ENCODE results near the gene RNF223. TPM values are rescaled to one million over a fixed set of nuclear protein-coding genes. Genes with fewer than 3 reads are reported as not detected.
"Not testable (repeated sequence)": the region's sequence is repeated elsewhere in the genome, so short reads cannot be mapped to it uniquely, and the experiment has no call there.

RNF223 gene
- total RNA-seq, 2 donors from 2014 or later = not detected

DNA sequence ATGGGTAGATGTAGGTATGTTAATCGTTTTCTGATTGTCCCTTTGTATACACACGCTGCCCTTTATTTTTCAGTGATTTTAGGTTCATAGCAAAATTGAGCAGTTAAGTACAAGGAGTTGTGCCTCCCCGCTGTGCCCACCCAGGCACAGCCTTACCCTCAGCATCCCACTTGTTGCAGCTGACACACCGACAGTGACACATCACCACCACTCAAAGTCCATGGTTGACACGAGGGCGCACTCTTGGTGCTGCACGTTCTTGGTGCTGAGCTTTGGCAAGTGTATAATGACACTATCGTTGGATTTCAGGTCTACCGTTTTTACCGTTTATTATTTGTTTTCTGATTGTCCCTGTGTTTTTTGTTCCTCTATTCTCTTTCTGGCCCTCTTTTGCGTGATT is 26.2 kb upstream of the RNF223 start:
- TF ChIP-seq, protein P1, sequence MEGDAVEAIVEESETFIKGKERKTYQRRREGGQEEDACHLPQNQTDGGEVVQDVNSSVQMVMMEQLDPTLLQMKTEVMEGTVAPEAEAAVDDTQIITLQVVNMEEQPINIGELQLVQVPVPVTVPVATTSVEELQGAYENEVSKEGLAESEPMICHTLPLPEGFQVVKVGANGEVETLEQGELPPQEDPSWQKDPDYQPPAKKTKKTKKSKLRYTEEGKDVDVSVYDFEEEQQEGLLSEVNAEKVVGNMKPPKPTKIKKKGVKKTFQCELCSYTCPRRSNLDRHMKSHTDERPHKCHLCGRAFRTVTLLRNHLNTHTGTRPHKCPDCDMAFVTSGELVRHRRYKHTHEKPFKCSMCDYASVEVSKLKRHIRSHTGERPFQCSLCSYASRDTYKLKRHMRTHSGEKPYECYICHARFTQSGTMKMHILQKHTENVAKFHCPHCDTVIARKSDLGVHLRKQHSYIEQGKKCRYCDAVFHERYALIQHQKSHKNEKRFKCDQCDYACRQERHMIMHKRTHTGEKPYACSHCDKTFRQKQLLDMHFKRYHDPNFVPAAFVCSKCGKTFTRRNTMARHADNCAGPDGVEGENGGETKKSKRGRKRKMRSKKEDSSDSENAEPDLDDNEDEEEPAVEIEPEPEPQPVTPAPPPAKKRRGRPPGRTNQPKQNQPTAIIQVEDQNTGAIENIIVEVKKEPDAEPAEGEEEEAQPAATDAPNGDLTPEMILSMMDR (IDR thresholded peaks at IDR 0.05) = no peak
- no peak for DNase-seq (ENCODE audit: low spot score)

DNA sequence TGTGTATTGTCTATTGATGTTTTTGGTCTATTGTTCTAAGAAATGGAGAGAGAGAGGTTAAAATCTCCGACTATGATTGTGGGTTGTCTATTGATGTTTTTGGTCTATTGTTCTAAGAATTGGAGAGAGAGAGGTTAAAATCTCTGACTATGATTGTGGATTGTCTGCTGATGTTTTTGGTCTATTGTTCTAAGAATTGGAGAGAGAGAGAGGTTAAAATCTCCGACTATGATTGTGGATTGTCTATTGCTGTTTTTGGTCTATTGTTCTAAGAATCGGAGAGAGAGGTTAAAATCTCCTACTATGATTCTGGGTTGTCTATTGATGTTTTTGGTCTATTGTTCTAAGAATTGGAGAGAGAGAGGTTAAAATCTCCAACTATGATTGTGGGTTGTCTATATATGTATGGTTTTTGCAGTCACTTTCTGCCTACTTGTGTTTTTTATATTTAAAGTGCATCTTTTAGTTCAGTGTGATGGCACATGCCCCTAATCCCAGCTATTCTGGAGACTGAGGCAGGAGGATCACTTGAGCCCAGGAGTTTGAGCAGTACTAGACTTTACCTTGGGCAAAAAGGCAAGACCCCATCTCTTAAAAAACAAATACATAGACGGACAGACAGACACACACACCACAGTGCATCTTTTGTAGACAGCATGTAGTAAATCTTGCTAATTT is 25.5 kb upstream of the RNF223 start:
- Histone ChIP-seq H3K36me3 (no peaks in the 10 kb centered on the region), H3K9me3 (no peaks in the 10 kb centered on the region), H3K27me3 (no peaks in the 10 kb centered on the region), H3K4me3 (no peak overlapping the region), H3K4me1 (no peaks in the 10 kb centered on the region), H3K27ac (no peak overlapping the region)
- no peak for DNase-seq (ENCODE audit: low spot score)
- TF ChIP-seq, protein P1 (IDR thresholded peaks at IDR 0.05) = no peak

More for the DNA sequence above, 26.2 kb upstream of the RNF223 start:
- Histone ChIP-seq H3K27me3 (no peaks in the 10 kb centered on the region), H3K27ac (no peak overlapping the region), H3K4me1 (no peaks in the 10 kb centered on the region), H3K36me3 (no peaks in the 10 kb centered on the region), H3K9me3 (no peaks in the 10 kb centered on the region), H3K4me3 (no peak overlapping the region)

DNA sequence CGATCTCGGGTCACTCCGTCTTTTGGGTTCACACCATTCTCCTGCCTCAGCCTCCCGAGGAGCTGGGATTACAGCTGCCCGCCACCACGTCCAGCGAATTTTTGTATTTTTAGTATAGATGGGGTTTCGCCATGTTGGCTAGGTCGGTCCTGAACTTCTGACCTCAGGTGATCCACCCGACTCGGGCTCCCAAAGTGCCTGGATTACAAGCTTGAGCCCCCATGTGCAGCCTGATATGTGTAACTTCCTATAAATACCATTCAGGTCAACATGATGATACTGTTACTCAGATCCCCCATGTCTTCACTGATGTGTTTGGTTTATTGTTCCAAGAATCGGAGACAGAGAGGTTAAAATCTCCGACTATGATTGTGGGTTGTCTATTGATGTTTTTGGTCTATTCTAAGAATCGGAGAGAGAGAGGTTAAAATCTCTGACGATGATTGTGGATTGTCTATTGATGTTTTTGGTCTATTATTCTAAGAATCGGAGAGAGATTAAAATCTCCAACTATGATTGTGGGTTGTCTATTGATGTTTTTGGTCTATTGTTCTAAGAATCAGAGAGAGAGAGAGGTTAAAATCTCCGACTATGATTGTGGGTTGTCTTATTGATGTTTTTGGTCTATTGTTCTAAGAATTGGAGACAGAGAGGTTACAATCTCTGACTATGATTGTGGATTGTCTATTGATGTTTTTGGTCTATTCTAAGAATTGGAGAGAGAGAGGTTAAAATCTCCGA is 24.7 kb upstream of the RNF223 start:
- DNase-seq (ENCODE audit: low spot score) = no peak
- Histone ChIP-seq H3K27me3 (no peaks in the 10 kb centered on the region), H3K4me1 (no peaks in the 10 kb centered on the region), H3K9me3 (no peaks in the 10 kb centered on the region), H3K36me3 (no peaks in the 10 kb centered on the region), H3K4me3 (no peak overlapping the region), H3K27ac (no peak overlapping the region)
- TF ChIP-seq, protein P1 (IDR thresholded peaks at IDR 0.05) = no peak

- not testable (repeated sequence) for H3K27ac ChIP-seq; H3K4me3 ChIP-seq; H3K27me3 ChIP-seq; H3K4me1 ChIP-seq; H3K36me3 ChIP-seq; DNase-seq (ENCODE audit: low spot score); H3K9me3 ChIP-seq
Observed at GRCh38 chr1:1096136-1096535, 22.0 kb upstream of the RNF223 start.

- Histone ChIP-seq H3K4me1 (no peaks in the 10 kb centered on the region), H3K9me3 (no peaks in the 10 kb centered on the region), H3K27me3 (no peaks in the 10 kb centered on the region), H3K27ac (no peak overlapping the region), H3K4me3 (no peak overlapping the region), H3K36me3 (no peaks in the 10 kb centered on the region)
- no peak for DNase-seq (ENCODE audit: low spot score)
- TF ChIP-seq, protein P1 (IDR thresholded peaks at IDR 0.05) = no peak
Observed at GRCh38 chr1:1094981-1095380, 20.9 kb upstream of the RNF223 start.

DNA sequence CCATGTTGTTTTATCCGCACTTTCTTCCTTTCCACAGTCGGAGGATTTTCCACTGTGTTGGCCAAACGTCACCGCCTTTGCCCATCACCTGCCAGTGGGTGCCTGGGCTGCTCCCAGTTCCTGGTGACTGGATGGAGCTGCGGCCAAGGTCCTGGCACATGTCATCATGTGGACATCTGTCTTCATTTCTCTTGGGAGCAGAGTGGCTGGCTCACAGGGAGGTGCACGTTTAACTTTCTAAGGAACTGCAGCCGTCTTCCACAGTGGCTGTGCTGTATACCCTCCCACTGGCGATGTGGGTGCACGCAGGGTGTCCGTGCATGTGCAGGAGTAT is 19.5 kb upstream of the RNF223 start:
- Histone ChIP-seq H3K36me3 (no peaks in the 10 kb centered on the region), H3K4me1 (no peaks in the 10 kb centered on the region), H3K4me3 (no peak overlapping the region), H3K27me3 (no peaks in the 10 kb centered on the region), H3K27ac (no peak overlapping the region), H3K9me3 (no peaks in the 10 kb centered on the region)
- TF ChIP-seq, protein P1 (IDR thresholded peaks at IDR 0.05) = no peak
- no peak for DNase-seq (ENCODE audit: low spot score)
